Posterior vena cava (tissue), 2 donors: ENCODE results near the gene TBC1D22A. TPM values are rescaled to one million over a fixed set of nuclear protein-coding genes. Genes with fewer than 3 reads are reported as not detected.

ENCODE experiments used
- DNase-seq: peaks from one replicate; pipeline ENCODE4 v3.0.0-alpha.2; 2020; ENCODE audit warnings: low spot score
- intact Hi-C, 2 donors: fragments of 100-400 bp; cut with DNase I; formaldehyde crosslinking; loops; one replicate each; pipeline versions ENCODE4 v1.14.1 to v1.14.2; 2022 to 2023
- total RNA-seq, 2 donors: library from RNA; stranded (reverse); fragmentation: NEBNext Ultra II Directional; extraction: Animal tissue kit (Norgen Biotek cat#: 25700); gene quantifications; one replicate each; pipeline ENCODE4 v1.2.1, GENCODE V29; 2021
- donor health status: DM: yes; HTN: yes; CAD: no.
- donor health status: DM: yes; HTN: yes; CAD: no.

The TBC1D22A gene
- total RNA-seq, 2 donors from 2014 or later = 19.3 to 21.7 TPM

DNA sequence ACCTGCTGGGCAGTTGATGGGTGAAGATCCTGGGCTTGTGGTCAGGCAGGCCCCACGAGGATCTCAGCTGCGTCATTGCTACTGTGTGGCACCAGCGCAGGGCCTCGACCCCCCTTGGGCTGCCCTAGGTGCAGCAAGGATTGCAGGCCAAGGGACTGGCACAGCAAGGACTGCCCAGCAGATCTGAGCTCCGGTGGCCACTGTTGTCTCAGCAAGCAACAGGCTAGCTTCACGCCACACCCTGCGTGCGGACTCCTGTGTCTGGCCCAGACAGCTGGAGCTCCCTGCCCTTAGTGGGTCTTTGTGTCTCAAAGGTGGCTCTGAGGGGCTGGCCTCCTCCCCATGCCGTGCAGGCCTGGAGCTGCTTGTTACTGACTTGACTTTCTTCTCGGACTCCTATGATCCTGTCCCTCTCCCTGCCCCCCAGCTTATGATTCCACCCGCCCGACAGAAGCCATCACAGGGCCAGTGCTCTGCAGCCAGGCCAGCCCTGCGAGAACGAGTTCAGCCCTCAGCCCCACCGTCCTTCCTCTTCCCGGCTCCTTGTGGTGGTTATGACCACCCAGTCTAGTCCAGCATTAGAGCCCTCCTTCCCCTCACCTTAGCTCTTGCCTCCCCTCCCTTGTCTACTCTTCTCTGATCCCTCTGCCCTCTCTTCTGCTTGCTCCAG, 295.6 kb downstream of the TBC1D22A start:
- intact Hi-C loops = no loop called here
- peak; percentile 70 for DNase-seq

DNA sequence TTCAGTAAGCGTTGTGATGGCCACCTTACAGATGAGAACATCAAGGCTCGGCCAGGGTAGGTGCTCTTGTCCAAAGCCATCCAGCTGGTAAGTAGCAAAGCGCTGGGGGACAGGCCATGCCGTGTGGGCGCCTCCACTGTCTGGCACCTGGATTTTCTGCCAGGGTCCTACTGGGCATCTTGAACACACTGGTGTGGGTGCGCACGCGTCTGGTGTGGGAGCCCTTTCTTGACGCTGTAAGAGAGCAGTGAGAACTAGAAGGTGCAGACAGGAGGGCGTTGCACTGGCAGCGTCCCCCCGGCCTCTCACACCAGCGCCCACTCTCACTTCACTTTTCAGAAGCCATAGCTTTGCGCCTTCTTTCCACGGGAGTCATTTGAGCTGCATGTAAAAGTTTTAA, 296.6 kb downstream of the TBC1D22A start:
- intact Hi-C loops = no loop called here
- DNase-seq = peak; percentile 72

DNA sequence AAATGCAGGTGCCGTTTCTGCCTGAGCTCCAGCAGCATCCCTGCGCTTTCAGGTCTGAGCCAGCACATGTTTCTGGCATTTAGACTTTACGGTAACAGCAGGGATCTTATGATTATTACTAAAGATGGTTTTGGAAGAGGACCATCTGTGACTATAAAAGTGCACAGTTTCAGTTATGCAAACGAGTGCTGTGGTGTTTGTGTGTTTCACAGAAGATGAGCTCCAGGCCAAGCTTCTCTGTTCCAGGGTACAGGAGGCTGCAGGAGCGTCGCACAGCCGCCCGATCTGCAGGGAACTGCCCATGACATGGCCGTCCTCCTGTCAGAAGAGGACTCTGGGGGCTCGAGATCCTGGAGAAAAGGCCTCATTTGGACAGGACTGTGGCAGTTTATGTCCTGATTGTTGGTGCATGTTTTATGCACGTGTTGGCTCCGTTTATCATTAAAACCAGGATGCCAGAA, 297.3 kb downstream of the TBC1D22A start:
- intact Hi-C loops = no loop called here
- peak; percentile 49 for DNase-seq

GRCh38 chr22:47060718-47061117, 298.3 kb downstream of the TBC1D22A start:
- DNase-seq = peak; percentile 57
- intact Hi-C loops = no loop called here

DNA sequence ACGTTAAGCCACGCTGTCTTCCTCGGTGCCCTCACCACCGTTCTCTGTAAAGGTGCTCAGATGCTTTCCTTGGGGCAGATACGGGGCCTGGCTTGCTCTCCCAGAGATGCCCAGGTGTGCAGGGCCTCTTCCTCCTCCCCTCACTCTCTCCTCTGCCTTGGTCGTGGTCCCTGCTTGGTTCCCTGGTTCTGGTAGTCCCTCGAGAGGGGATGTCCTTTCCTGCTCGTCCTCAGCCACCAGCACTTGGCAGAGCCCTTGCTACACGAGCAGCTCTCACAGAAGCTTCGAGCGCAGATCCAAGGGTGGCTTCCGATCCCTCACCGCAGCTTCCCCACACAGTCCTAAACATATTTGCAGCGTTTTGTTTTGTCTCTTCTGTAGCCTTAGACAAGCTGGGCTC, 298.8 kb downstream of the TBC1D22A start:
- peak; percentile 48 for DNase-seq

GRCh38 chr22:47062126-47062525, 299.7 kb downstream of the TBC1D22A start:
- no peak for DNase-seq
- intact Hi-C loops = no loop called here

More for the DNA sequence above, 298.8 kb downstream of the TBC1D22A start:
- intact Hi-C loops = no loop called here

DNA sequence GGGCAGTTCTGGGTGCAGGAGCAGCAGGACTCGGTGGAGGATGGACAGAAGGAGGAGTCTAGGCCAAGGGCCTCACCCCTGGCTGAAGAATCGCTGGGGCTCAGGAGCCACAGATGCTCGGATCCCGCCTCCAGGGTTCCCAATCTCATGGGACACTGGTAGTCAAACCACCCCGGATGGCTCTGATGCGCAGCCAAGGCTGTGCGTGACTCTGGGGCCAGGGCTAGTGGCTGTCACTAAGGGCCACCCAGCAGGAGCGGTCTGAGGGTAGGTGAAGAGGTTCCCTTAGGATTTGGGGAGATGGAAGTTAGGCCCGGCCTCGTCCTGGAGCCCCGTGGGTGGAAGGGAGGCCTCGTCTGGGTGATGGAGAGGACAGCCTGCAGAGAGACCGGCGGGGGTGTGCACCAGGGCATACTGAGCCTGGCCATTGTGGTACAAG, 300.6 kb downstream of the TBC1D22A start:
- DNase-seq = peak; percentile 76
- intact Hi-C loops = no loop called here

- intact Hi-C loops = no loop called here
- DNase-seq = no peak
Measured at GRCh38 chr22:47063606-47064005, 301.2 kb downstream of the TBC1D22A start.

DNA sequence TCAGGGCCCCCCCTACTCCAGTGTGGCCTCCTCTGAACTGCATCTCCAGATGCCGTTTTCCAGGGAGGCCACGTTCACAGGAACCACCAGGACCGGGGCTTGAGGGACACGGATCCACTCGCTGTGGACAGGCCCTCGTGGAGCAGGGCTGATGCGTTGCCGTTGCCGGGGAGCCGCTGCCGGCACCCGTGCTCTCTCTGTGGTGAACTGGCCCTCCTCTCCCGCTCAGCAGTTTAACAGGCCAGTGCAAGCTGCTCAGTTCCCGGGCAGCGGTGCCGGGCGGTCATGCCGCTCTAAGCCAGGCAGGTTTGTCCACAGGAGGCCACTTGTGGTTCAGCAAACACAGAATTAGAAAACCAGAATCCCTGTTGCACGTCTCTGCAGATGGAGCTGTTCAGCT, 301.6 kb downstream of the TBC1D22A start:
- DNase-seq = peak; percentile 49
- intact Hi-C loops = no loop called here

DNA sequence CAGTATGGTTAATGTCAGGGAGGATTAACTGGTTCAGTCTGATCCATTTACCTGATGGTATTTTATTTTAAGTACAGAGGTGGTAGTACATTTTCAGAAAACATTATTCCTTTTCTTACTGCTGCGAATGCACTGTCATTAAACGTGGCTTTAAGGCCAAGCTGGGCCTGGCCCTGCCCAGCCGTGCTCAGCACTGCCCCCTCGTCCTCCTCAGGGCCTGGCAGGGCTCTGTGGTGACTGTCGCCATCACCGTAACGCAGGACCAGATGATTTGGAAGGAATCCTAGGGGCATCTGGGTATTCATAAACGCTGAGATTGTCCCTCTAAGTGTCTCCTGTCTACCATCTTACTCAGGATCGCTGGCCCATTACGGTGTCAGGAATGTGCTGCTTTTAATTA, 302.0 kb downstream of the TBC1D22A start:
- peak; percentile 16 for DNase-seq
- intact Hi-C loops = no loop called here

GRCh38 chr22:47065756-47066615, 303.5 kb downstream of the TBC1D22A start:
- DNase-seq = peak; percentile 65

GRCh38 chr22:47066616-47066905, 304.1 kb downstream of the TBC1D22A start:
- intact Hi-C loops = no loop called here
- DNase-seq = no peak

More at GRCh38 chr22:47065756-47066615, 303.5 kb downstream of the TBC1D22A start:
- intact Hi-C loops = no loop called here

DNA sequence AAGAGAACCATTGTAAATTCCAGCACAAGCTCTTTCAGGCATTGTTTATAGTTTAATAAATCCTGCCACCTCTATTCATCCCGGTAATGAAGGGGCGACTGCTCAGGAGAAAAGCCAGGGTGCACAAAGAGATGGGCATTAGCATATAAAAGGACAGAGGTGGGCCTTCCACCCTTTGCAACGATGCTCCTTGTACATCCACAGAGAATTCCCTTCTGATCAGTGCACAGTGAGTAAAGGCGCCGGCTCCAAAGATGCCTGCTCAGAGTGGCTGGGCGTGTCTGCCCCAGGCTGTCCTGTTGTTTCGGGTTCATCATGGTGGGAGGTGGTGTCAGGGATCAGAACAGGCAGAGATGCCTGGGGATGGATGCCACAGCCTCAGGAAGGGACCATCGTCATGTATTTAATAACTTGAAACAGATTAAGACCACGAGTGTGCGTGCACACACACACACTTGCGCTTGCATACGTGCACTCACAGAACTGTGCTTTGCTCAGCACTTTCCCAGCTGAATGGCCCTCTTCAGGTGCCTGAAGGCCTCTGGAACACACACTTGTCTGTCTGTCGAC, 305.0 kb downstream of the TBC1D22A start:
- intact Hi-C loops = no loop called here
- no peak for DNase-seq

DNA sequence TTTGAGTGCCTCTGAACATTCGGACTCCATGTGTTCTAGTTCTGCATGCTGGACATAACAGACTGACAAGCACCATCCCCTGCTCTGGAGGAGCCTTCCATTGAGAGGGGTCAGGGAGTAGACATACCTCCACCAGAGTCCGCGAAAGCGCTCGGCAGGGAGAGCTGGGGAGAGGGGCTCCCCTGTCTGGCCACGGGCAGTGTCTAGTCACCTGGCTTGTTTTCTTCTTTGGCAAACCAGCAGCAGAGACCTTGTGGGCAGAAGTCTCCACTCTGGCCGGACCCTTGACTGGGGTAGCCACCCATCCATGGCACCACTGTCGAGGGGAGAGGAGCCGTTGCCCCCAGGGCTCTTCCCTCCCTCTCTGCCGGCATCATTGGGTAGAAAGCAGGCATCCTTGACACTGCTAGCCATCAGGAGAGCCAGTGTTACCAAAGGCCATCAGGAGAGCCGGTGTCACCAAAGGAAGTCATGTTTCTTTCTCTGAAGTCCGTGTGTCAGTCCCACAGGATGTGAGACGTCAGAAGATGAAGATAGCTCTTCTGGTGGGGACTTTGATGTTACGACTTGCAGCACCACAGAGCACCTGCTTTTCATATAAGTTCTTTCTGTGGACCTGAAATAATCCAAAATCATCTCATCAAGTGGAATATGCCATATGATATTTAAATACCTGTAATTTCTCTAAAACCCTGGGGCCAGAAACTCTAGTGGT, 305.6 kb downstream of the TBC1D22A start:
- peak; percentile 59 for DNase-seq
- intact Hi-C loops = no loop called here

DNA sequence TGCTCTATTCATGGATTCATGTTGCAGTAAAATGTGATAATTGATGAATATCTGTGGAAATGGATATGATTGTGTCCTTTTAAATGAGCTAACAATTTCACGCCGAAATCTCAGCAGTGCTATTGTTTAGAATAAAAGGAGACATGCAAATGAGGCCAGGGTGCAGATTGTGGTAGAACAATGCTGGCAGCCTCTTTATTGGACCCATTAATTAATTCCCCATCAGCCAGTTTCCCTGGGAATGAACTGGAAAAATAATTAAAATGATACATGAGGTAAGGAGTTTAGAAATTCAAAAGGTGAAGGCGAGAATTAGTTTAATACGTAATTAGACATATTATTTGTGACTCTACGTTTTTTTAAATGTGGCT, 306.2 kb downstream of the TBC1D22A start:
- intact Hi-C loops = no loop called here
- DNase-seq = no peak

DNA sequence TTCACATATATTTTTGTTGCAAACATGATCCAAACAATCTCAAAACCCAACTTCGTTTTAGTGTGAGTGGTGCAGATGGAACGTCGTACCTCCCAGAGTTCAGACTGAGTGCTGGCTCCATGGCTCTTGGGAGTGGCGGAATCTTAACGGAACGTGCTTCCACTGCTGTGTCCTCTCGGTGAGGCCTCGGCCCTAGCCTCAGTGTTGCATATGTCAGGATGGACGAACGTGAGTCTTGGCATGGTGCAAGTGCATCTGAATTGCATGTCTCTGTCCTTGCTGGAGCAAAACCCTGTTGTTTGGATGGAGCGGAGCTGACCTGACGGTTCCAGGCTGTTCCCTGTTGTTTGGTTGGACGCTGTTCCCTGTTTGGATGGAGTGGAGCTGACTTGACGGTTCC, 306.8 kb downstream of the TBC1D22A start:
- peak; percentile 66 for DNase-seq

GRCh38 chr22:47071078-47071806, 308.8 kb downstream of the TBC1D22A start:
- intact Hi-C loops = no loop called here
- DNase-seq = peak; percentile 62

More for the DNA sequence above, 306.8 kb downstream of the TBC1D22A start:
- intact Hi-C loops = no loop called here

DNA sequence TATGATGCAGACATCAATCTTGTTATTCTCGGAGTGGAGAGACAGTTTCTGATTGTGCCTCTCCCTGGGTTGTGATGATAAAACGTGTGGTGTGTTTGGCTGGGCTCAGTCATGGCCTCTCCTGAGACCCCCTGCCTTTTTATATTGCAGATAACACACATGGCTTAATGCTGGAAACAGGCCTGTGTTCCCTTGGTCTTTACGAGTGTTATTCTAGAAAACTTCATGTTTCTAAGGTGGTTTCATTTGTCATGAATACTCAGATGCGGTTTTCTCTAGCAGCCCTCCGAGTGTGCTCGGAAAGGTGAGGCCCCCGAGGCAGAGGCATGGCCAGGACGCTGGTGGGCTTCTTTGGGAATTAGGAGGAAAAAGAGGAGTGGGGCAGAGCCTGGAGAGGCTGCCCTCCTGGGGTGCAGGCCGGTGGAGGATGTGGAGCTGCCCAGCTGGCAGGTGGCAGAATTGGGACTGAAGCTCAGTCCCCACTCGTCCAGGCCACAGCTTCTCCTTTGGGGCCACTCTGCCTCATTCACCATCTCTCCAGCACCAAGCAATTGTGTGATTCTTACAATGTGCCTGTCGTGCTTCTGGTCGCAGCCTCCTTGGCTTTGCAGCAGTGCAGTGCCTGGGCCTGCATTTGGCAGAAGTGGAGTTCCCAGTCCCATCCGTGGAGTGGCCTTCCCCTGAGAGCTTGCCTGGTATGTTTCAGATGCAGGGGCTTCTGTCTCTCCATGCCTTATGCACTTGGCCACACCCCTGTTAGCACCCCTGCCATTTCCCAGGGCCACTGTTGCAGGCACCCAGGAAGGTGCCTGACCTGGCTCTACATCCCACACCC, 309.6 kb downstream of the TBC1D22A start:
- DNase-seq = peak; percentile 70
- intact Hi-C loops = no loop called here
